ENCODE measurements around the gene CLEC16A. TPM values are rescaled to one million over a fixed set of nuclear protein-coding genes. Genes with fewer than 3 reads are reported as not detected.

The CLEC16A gene
- total RNA-seq, 1 donor from 2014 or later, result 57.6 TPM

- Mint-ChIP-seq H3K36me3 (ENCODE audit: low read depth) (peaks cover 25% of the 10 kb centered on the region), H3K4me3 (peak overlapping the region; percentile 64), H3K4me1 (peaks cover 58% of the 10 kb centered on the region), H3K27ac (peak overlapping the region; percentile 87), H3K9me3 (no peaks in the 10 kb centered on the region), H3K27me3 (no peaks in the 10 kb centered on the region)
- DNase-seq (no peak), ATAC-seq (ENCODE audit: low read depth) (peak; percentile 35)
- no peak for TF ChIP-seq CTCF (IDR thresholded peaks at IDR 0.05)
- ChIA-PET POLR2A (interaction anchor here (0.5 to 8.0 kb wide), 19 partner anchors 9 to 217 kb away, joined by 3 to 161 read pairs (median 10); partner anchors contain the start of gene SOCS1), CTCF (interaction anchor here (0.8 to 2.4 kb wide), 4 partner anchors 43 to 218 kb away, joined by 3 to 9 read pairs (median 3); partner anchors contain the start of gene SOCS1)
- intact Hi-C loops (cut with micrococcal nuclease), result loop anchor here (2.0 kb wide), 4 partner anchors 87 to 217 kb away; no protein-coding TSS in a partner anchor
Measured at GRCh38 chr16:11181899-11182279, 237.5 kb downstream of the CLEC16A start.

- ATAC-seq (ENCODE audit: low read depth), result no peak
- H3K27me3 Mint-ChIP-seq, result no peaks in the 10 kb centered on the region
- H3K27ac Mint-ChIP-seq, result peak overlapping the region; percentile 87
- CTCF ChIA-PET, result interaction anchor here (0.8 to 2.4 kb wide), 4 partner anchors 43 to 218 kb away, joined by 3 to 9 read pairs (median 3); partner anchors contain the start of gene SOCS1
- DNase-seq, result no peak
- H3K9me3 Mint-ChIP-seq, result no peaks in the 10 kb centered on the region
- intact Hi-C loops (cut with micrococcal nuclease), result loop anchor here (2.0 kb wide), 4 partner anchors 88 to 218 kb away; no protein-coding TSS in a partner anchor
- no peak for TF ChIP-seq CTCF (IDR thresholded peaks at IDR 0.05)
- peaks cover 56% of the 10 kb centered on the region for H3K4me1 Mint-ChIP-seq
- H3K36me3 Mint-ChIP-seq (ENCODE audit: low read depth), result peaks cover 25% of the 10 kb centered on the region
- POLR2A ChIA-PET, result interaction anchor here (0.9 to 8.0 kb wide), 18 partner anchors 10 to 217 kb away, joined by 3 to 161 read pairs (median 9); partner anchors contain the start of gene SOCS1
- H3K4me3 Mint-ChIP-seq, result peak overlapping the region; percentile 64
Measured at GRCh38 chr16:11182411-11182810, 238.0 kb downstream of the CLEC16A start.

GRCh38 chr16:11183035-11183812 lies 238.9 kb downstream of the CLEC16A start:
- DNase-seq, result peak; percentile 58
- Mint-ChIP-seq H3K9me3 (no peaks in the 10 kb centered on the region), H3K4me3 (peak overlapping the region; percentile 46), H3K27ac (peak overlapping the region; percentile 87), H3K36me3 (ENCODE audit: low read depth) (peaks cover 24% of the 10 kb centered on the region), H3K27me3 (no peaks in the 10 kb centered on the region), H3K4me1 (peaks cover 56% of the 10 kb centered on the region)
- no peak for TF ChIP-seq CTCF (IDR thresholded peaks at IDR 0.05)
- ChIA-PET POLR2A (interaction anchor here (0.6 to 8.0 kb wide), 19 partner anchors 11 to 218 kb away, joined by 3 to 161 read pairs (median 10); partner anchors contain the start of gene SOCS1), CTCF (interaction anchor here (0.9 to 2.4 kb wide), 3 partner anchors 29 to 114 kb away, joined by 3 to 9 read pairs (median 3); partner anchors contain the start of gene SOCS1)
- intact Hi-C loops (cut with micrococcal nuclease), result loop anchor here (1.0 to 2.0 kb wide), 9 partner anchors 8 to 218 kb away; no protein-coding TSS in a partner anchor
- peak; percentile 75 for ATAC-seq (ENCODE audit: low read depth)

GRCh38 chr16:11183951-11184350 lies 239.6 kb downstream of the CLEC16A start:
- Mint-ChIP-seq H3K36me3 (ENCODE audit: low read depth) (peaks cover 19% of the 10 kb centered on the region), H3K27me3 (no peaks in the 10 kb centered on the region), H3K9me3 (no peaks in the 10 kb centered on the region), H3K4me3 (no peak overlapping the region), H3K4me1 (peaks cover 53% of the 10 kb centered on the region), H3K27ac (peak overlapping the region; percentile 87)
- ChIA-PET POLR2A (interaction anchor here (1.2 to 8.0 kb wide), 8 partner anchors 22 to 204 kb away, joined by 3 to 161 read pairs (median 14); partner anchors contain the start of gene SOCS1), CTCF (interaction anchor here (0.9 kb wide), 1 partner anchor 28 kb away, joined by 3 read pairs; no protein-coding TSS in a partner anchor)
- ATAC-seq (ENCODE audit: low read depth), result no peak
- DNase-seq, result no peak
- intact Hi-C loops (cut with micrococcal nuclease), result loop anchor here (1.0 to 2.0 kb wide), 9 partner anchors 9 to 219 kb away; no protein-coding TSS in a partner anchor
- no peak for TF ChIP-seq CTCF (IDR thresholded peaks at IDR 0.05)
